MM.1S (cell line): ENCODE results near the gene C11orf91.
"Not testable (repeated sequence)": the region's sequence is repeated elsewhere in the genome, so short reads cannot be mapped to it uniquely, and the experiment has no call there.

Experiments used
- EZH2 ChIP-seq: fragments of 300-600 bp; sonication (generic); optimal IDR thresholded peaks from 2 replicates; pipeline ENCODE3; 2017; ENCODE audit warnings: low read depth, mild to moderate bottlenecking, antibody characterized with exemption, low read length, mixed read lengths
- EZH2phosphoT487 ChIP-seq: fragments of 300-600 bp; sonication (generic); IDR thresholded peaks from 2 replicates; pipeline ENCODE4 v1.6.1; 2018; ENCODE audit warnings: antibody characterized with exemption, low read length
- TF ChIP-seq, protein P1 (sequence below): fragments of 300-600 bp; sonication (generic); IDR thresholded peaks from 2 replicates; pipeline ENCODE4 v1.5.1; 2016; ENCODE audit warnings: antibody characterized with exemption, low read length, mixed read lengths

GRCh38 chr11:33727539-33727938 is 26.9 kb upstream of the C11orf91 start:
- TF ChIP-seq, protein P1, sequence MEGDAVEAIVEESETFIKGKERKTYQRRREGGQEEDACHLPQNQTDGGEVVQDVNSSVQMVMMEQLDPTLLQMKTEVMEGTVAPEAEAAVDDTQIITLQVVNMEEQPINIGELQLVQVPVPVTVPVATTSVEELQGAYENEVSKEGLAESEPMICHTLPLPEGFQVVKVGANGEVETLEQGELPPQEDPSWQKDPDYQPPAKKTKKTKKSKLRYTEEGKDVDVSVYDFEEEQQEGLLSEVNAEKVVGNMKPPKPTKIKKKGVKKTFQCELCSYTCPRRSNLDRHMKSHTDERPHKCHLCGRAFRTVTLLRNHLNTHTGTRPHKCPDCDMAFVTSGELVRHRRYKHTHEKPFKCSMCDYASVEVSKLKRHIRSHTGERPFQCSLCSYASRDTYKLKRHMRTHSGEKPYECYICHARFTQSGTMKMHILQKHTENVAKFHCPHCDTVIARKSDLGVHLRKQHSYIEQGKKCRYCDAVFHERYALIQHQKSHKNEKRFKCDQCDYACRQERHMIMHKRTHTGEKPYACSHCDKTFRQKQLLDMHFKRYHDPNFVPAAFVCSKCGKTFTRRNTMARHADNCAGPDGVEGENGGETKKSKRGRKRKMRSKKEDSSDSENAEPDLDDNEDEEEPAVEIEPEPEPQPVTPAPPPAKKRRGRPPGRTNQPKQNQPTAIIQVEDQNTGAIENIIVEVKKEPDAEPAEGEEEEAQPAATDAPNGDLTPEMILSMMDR = not testable (repeated sequence)
- not testable (repeated sequence) for TF ChIP-seq EZH2phosphoT487, EZH2
